A204.1 (cell line): ENCODE measurements around the gene LMCD1.

Experiments
- FAIRE-seq: peaks from 2 replicates; lab custom pipeline; 2012; peaks lifted over from hg19 to GRCh38; lab: Jason Lieb, UNC

The LMCD1 gene

DNA sequence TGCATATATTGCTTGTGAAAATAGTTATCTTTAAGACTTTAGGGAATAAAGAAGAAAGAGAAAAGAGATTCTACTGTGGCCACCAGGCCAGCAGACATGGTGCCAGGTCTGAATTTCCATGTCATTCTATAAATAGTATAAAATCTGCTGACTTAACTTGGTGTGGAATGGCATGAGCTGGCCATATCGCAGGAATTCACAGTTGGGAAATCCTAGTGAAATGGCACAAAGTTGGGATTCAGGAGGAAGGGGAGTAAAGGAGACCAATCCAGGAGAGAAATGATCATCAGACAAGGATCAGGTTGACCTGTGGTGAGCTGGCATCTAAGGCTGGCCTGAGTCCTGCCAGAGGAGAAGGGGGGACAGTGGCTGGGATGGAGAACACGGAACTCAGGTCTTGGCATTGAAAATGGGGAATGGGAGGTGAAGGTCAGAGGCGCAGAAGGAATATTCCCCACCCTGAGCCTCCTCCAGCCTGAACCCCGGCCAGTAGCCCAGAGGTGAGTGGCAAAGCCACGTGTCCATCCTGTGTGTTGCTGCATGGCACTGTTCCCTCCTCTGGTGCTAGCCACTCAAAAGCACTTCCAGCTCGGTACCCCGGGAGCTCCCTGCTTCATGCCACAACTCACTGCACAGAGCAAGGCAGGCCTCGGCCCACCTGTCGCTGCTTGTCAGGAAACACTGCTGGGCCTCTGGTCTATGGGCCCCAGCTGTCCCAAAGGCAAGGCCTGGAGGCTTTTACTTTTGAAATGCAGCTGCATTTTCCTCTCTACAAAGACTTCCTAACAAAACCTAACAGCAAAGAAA lies 91.6 kb downstream of the LMCD1 start:
- no peak for FAIRE-seq

DNA sequence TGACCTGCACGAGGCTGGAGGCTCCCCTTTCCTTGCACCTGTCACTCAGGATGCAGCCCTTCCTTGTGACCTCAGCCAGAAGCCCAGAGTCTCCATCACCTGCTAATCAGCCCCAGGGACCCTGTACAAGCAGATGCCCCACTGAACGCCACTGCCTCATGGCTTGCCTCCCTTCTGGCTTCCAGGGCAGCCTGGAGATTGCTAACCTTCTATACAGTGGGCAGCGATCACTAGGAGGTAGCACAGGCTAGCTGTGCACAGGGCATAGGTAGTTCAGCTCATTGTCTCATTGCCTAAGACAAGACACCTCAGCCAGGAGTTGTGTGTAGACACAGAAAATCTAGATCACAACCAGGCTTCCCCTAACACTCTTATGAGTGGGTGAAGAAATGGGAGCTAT lies 93.6 kb downstream of the LMCD1 start:
- FAIRE-seq = no peak

- FAIRE-seq = no peak
Measured at GRCh38 chr3:8595695-8596115, 94.1 kb downstream of the LMCD1 start.

DNA sequence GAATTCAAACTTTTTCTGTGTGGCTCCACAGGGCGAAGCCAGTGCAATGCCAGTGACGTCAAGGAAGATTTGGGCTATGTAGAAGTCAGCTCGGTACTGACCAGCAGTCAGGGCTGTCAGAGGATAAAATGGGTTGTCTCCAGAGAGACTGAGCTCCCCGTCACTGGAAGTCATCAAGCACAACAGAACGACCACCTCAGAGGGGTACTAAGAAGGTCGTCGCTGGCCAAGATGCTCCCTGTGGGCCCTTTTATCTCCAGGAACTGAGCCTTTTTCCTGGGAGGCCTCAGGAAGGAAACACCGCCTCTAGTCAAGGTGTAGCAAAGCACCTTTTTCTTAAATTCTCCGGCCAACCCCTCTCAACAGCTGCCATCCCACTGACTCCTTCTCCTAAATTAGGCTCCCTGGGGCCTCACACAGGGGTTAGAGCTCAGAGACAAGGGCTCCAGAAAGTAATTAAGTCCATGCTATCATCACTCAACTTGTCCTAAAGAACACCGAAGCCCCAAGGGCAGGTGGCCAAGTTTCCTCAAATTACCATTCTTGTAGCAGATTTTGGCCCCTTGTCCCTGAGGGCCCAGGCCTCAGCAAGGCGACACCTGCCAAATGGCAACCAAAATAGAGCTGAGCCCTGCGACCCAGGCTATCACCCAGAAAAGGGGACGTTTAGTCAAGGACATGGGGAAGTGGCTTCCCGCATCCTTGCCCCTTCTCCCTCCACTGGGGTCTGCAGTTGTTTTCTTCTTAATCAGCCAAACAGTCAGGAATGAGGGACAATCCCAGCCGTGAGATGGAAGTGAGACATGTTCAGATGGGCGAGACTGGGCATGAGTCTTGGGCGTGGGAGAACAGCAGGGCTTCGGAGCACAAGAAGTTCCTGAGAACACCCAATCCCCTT lies 94.9 kb downstream of the LMCD1 start:
- FAIRE-seq = no peak

DNA sequence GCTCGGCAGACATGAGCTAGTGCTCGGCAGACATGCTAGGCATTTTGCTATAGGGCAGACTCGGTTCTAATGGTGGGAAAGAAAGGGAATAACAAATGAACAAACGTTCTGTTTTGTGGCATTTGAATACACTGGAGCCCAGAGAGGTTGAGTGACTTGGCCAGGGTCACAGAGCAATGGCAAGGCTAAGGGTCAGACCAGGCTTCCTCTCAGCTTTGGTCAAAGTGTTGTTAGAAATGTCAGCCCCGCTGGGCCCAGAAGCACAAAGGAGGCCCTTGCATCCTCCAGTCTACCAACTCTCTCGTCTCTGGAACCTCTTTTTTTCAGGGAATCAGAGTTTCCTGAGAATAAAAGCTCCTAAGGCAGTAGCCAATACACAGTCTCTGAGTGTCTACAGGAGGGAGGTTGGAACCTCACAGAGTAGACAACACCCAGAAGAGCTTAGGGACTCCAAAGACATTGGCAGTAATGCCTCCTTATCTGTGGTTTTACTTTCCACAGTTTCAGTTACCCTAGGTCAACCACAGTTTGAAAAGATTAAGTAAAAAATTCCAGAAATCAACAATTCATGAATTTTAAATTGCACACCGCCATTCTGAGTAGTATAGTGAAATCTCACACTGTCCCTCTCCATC lies 95.7 kb downstream of the LMCD1 start:
- no peak for FAIRE-seq

- FAIRE-seq = no peak
Measured at GRCh38 chr3:8599146-8599545, 97.5 kb downstream of the LMCD1 start.

DNA sequence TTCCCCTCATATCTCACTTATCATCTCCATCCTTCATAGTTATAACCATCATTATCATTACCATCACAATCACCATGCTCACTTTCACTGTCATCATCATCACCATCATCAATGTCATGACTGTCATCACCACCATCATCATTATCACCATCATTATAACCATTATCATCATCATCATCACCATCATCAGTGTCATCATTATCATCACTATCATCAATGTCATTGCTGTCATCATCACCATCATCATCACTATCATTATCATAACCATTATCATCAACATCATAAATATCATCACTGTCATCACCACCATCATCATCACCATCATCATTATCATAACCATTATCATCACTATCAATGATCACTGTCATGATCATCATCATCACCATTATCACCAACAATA lies 98.8 kb downstream of the LMCD1 start:
- no peak for FAIRE-seq

DNA sequence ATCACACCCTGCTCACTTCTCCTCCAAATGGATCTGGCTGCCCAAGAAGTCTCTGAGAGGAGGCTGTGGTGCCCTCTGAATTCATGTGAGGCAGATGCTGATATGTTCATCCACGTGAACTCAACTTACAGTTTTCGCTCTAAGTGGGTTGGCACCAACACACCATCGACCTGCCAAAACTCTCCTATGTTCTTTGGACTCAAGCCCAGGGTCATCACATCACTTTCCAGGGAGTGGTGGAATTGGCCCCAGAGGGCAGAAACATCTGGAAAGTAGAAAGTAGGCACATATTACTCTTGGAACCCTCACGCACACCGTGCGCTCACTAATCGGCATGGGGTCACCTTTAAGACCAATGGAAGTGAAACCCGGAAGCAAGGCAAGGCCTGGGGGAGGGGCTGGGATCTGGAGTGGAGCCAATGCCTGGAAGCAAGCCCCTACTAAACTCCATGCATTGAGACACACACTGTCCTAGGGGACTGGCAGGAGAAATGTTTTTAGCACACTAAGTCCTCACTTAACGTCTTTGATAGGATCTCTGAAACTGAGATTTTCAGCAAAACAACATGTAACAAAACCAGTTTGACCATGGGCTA lies 101.6 kb downstream of the LMCD1 start:
- no peak for FAIRE-seq

GRCh38 chr3:8604006-8604405 lies 102.4 kb downstream of the LMCD1 start:
- FAIRE-seq = no peak

DNA sequence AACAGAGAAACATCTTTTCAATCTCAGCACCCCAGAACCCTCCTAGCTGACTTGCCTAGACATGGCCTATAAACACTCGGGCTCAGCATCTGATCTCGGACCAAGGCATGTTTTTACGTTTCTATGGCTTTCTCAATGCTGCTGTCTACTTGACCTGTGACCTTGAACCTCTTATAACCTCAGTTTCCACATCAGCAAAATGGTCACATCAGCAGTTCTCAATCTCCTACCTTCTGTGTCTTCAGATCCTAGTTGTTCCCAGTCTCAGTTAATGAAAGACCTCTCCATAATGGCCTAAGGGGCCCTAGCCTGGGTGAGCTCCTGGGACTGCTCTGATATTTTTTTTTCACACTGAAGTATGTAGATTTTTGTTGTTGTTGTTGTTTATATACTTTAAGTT lies 103.4 kb downstream of the LMCD1 start:
- FAIRE-seq = no peak

- FAIRE-seq = no peak
Measured at GRCh38 chr3:8606701-8607231, 105.1 kb downstream of the LMCD1 start.

GRCh38 chr3:8607234-8608040 lies 105.8 kb downstream of the LMCD1 start:
- no peak for FAIRE-seq

DNA sequence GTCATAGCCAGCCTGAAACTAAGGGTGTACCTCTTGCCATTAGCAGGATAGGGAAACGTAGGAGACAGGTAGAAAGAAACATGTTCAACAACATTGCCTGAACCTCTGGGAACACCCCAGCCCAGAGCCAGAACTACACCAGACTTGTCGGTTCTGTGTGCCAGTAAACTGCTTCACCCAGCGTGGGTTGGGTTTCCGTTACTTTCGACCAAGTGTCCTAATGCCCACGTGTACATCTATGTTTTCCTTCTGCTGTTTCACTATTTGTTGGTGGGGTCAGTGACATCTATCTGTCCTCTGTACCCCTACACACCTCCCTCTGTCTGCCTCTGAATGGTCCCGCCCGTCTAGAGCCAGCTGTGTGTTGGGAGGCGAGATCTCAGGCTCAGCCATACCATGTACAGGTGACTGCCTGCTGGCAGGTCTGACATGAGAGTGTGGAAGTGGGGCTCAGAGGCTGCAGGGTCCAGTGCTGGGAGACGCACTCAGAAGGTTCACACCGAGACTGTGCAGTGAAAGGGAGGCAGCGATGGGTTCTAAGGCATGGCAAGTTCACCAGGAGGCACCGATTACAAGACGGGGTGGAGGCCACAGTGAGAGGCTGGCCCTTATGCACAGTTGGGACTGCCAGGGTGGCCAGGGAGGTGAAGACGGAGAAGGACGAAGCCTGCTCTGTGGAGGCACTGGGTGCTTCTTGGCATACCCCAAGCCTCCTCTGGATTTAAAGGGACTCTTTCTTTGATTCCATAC lies 106.6 kb downstream of the LMCD1 start:
- FAIRE-seq = no peak

DNA sequence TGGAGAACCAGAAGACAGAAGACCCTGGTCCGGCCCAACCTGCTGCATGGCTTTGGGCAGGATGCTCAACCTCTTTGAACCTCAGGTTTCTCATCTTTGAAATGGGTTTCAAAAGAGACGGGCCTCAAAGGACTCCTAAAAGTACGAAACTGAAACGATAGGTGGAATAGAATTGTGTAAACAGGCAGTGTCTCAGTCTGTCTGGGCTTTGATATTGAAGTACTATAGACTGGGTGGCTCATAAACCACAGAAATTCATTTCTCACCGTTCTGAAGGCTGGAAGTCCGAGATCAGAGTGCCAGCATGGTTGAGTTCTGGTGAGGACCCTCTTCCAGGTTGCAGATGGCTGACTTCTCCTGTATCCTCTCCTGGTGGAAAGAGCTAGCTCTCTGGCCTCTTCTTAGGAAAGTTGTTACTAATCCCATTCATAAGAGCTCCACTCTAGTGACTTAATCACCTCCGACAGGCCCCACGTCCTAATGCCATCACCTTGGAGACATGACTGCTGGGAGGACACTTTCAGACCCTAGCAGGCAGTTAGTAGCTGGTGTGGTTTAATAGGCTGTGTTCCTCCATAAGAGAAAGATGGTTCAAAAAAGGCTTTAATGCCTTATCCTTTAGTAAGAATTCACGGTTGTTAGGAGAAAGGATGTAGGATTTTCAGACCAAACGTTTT lies 107.3 kb downstream of the LMCD1 start:
- FAIRE-seq = no peak

DNA sequence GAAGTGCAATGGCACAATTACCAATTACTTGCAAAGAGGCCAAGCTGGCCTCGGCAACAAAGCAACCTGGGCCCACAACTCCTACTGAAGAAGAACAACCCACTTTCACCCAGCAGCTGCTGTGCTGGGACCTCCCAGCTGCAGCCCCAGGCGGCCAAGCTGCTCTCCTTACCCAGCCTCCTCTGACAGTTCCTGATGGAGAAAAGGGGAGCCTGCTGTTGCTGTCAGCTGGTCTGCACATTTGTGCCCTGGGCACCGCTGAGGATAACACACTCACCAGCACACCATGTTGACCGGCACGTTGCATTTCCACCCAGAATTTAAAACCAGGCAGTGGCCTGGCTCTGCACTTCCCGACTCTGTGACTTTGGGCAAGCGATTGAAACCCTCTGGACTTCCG lies 109.3 kb downstream of the LMCD1 start:
- FAIRE-seq = no peak

DNA sequence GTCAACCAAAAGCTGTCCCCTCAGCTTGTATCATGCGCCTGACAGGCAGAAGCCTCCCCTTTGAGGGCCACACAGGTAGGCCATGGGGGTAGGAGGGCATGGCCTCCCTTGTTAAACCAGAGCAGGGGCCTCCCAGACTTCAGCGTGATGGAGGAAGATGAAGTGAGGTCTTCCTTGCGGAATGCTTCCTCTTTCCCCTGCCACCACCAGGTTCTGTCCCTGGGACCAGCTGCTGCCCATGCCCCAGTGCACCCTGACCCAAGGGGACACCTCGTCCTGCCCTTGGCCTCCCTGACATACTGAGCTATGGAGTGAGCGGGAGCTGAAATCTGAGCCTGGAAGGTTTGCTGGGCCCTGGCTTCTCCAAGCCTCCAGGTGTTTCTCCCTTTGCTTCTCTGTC lies 116.3 kb downstream of the LMCD1 start:
- FAIRE-seq = no peak

DNA sequence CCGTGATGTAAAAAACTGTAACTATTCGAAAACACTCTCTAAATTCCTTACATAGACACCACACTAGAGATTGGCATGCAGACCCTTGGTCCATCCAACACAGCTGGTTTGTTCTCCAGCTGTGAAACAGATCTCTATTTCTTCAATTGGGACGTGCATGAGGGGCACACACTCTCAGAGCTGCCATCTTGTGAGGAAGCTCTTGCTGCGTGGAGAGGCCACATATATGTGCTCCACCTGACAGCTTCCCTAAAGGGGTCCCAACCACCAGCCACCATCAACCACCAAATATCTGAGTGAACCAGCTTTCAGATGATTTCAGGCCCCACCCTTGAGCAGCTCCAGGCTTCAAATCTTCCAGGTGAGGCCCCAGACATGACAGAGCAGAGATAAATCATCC lies 117.3 kb downstream of the LMCD1 start:
- no peak for FAIRE-seq

DNA sequence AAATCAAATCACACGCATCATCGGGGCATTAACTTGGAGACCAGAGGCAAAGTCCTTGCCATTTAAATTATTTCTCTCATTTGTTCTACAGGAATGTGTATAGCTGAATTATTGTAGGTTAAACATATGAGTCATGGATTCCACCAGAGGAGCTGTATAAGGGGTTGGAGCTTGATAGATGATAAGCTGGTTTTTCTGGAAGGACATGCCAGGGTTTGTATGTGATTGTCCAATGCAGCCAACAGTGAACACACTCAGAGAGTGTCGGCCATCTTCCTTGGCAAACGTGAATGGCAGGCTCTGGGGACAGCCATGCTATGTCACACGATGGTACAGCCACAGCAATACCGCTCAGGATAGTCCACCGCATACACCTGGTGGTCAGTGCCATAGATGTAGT lies 117.9 kb downstream of the LMCD1 start:
- no peak for FAIRE-seq

DNA sequence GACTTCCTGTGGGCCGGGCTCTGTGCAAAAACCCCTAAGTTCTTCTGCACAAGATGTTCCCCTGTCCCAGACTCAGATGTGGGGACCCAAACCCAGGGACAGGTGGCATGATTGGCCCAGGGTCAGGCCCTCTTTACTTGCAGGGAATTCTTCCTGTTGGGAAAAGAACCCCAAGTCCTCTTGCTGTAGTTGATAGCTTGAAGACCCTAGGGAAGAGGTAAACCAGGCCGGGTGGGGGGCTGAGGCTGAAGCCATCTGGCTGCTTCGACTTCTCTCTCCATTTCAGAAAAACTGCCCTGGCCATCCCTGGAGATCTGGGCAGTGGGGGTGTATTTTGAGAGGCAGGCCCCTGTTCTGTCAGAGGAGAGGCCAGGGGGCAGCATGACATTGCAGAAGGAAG lies 119.5 kb downstream of the LMCD1 start:
- FAIRE-seq = no peak

DNA sequence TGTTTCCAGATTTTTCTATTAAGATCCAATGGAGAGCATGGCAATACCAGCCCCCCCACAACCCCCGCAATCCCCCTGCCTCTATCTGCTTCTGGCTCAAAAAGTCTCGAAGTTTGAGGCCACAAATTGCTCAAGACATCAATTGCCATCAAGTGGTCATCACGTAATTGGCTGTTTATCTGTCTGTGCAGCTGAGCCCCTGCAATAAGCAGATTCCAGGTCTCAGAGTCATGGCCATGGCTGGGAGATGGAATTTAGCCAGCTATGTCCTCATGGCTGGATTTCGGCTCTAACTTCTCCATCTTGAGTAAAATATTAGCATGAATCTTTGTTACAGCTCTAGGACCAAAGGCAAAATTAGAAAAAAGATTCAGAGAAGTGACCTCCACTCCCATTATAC lies 120.2 kb downstream of the LMCD1 start:
- no peak for FAIRE-seq
